Fibroblast of skin of abdomen (primary cell): ENCODE results near the gene ACVR1.
A peak's percentile ranks its signal among the peaks of the same experiment; 100 is the strongest.

ENCODE experiments used
- DNase-seq: peaks from one replicate; pipeline ENCODE4 v3.0.0-alpha.2; 2013

ACVR1 gene

DNA sequence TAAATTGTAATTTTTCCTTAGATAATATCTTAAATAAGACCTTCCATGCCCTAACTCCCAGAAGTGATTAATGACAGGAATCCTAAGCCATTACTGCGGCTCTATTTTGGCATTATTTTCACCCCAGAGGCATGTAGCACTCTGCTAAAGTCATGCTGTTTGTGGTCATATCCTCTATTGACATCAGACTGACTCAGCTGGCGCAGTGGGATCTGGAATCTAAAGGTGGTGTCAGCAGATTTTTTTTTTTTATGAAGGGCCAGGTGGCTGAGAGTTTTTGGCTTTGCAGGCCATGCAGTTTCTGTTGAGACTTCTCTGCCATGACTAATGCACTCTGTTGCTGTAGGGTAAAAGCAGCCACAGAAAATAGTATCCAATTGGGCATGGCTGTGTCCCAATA is 183.4 kb downstream of the ACVR1 start:
- DNase-seq, result peak; percentile 96

DNA sequence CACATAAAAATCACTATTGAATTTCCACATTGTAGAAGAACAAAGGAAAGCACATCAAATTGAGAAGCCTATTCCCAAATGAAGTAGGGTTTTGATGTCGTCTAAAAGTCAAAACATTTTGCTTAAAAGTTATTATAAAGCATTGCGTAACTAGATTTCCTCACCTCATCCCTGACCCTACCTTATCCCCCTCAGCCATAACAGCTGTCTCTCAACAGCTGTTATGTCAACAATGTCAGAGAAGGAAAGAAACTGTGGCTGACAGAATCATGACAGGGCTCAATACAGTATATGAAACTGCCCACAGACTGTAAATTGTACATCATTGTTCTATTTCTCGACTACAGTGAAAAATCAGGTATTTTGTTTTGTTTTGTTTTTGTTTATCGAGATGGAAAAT is 184.4 kb downstream of the ACVR1 start:
- no peak for DNase-seq

DNA sequence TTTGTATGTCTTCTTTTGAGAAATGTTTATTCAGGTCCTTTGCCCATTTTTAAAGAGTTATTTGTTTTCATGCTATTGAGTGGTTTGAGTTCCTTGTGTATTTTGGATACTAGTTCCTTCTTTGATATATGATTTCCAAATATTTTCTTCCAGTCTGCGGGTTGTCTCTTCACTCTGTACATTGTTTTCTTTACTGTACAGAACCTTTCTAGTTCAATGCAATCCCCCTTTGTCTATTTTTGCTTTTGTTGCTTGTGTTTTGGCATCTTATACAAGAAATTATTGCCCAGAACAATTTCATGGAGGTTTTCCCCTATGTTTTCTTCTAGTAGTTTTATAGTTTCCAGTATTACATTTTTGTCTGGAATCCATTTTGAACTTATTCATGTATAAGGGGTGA is 185.0 kb downstream of the ACVR1 start:
- DNase-seq, result no peak
